K562 (cell line): ENCODE results near the gene HSPB6. TPM values are rescaled to one million over a fixed set of nuclear protein-coding genes. Genes with fewer than 3 reads are reported as not detected.

Source experiments
- BDP1 ChIP-seq: IDR thresholded peaks from 3 replicates; pipeline ENCODE4 v1.6.1; 2011; ENCODE audit not compliant: insufficient read length, insufficient read depth
- EGR1 ChIP-seq: fragments of 450-650 bp; conservative IDR thresholded peaks from 2 replicates; pipeline ENCODE4 v1.6.1; 2017; ENCODE audit warnings: mild to moderate bottlenecking
- ELF4 ChIP-seq: fragments of 450-650 bp; formaldehyde crosslinking; IDR thresholded peaks from 2 replicates; pipeline ENCODE4 v1.4.0; 2022; ENCODE audit warnings: missing genetic modification characterization
- HCFC1 ChIP-seq: IDR thresholded peaks from 2 replicates; pipeline ENCODE4 v1.6.1; 2012; ENCODE audit warnings: low read depth, low read length, improper control_type of control experiment
- HDGF ChIP-seq: fragments of 450-650 bp; IDR thresholded peaks from 2 replicates; pipeline ENCODE4 v1.6.1; 2016
- HMBOX1 ChIP-seq: sonication (generic); IDR thresholded peaks from 2 replicates; pipeline ENCODE4 v1.6.1; 2016
- HNRNPL ChIP-seq: fragments of 200-400 bp; formaldehyde crosslinking; IDR thresholded peaks from 2 replicates; pipeline ENCODE4 v1.6.1; 2017; ENCODE audit warnings: low read depth, mild to moderate bottlenecking, low read length
- ILF3 ChIP-seq: fragments of 450-650 bp; IDR thresholded peaks from 2 replicates; pipeline ENCODE4 v1.6.1; 2018; ENCODE audit warnings: antibody characterized with exemption, mild to moderate bottlenecking, moderate library complexity, borderline replicate concordance
- KLF1 ChIP-seq: fragments of 450-650 bp; IDR thresholded peaks from 2 replicates; pipeline ENCODE4 v1.6.1; 2016; ENCODE audit warnings: missing genetic modification characterization, missing compliant biosample characterization
- LEF1 ChIP-seq: fragments of 450-650 bp; IDR thresholded peaks from 2 replicates; pipeline ENCODE4 v1.6.1; 2016; ENCODE audit warnings: mild to moderate bottlenecking
- MAFG ChIP-seq: fragments of 450-650 bp; conservative IDR thresholded peaks from 2 replicates; pipeline ENCODE4 v1.6.1; 2016; ENCODE audit warnings: missing genetic modification characterization, missing compliant biosample characterization
- MLX ChIP-seq, 2 experiments: fragments of 450-650 bp in 1 of 2; sonication (generic) in 1 of 2; formaldehyde crosslinking; conservative IDR thresholded peaks; 2 replicates each; pipeline versions ENCODE4 v1.4.0 to v1.8.1; 2020 to 2022; ENCODE audit warnings: mild to moderate bottlenecking in 1 of 2, missing genetic modification reagents in 1 of 2
- PATZ1 ChIP-seq: fragments of 250-450 bp; sonication (Bioruptor Pico); IDR thresholded peaks from 2 replicates; pipeline ENCODE4 v1.5.0; 2020; ENCODE audit warnings: mild to moderate bottlenecking, borderline replicate concordance
- POLR3A ChIP-seq: IDR thresholded peaks from 2 replicates; pipeline ENCODE4 v1.6.1; 2011; ENCODE audit warnings: borderline replicate concordance, mild to moderate bottlenecking, moderate library complexity; ENCODE audit not compliant: insufficient read length, insufficient read depth; ENCODE audit errors: extremely low read depth
- RCOR1 ChIP-seq, 2 experiments: IDR thresholded peaks; 2 replicates each; pipeline ENCODE4 v1.6.1; 2012; ENCODE audit warnings: low read depth in 2 of 2, low read length in 2 of 2, borderline replicate concordance in 1 of 2, improper control_type of control experiment in 1 of 2
- SPI1 ChIP-seq: IDR thresholded peaks from 2 replicates; pipeline ENCODE4 v1.6.1; 2011; ENCODE audit warnings: low read depth, low read length, control low read depth, borderline replicate concordance
- SRF ChIP-seq, 2 experiments: fragments of 250-450, 450-650 bp in 1 of 2; sonication (Bioruptor Pico) in 1 of 2; sonication (generic) in 1 of 2; formaldehyde crosslinking; IDR thresholded peaks; 2 replicates each; pipeline versions ENCODE4 v1.5.0 to v1.5.1; 2020 to 2022; ENCODE audit warnings: mild to moderate bottlenecking in 1 of 2, missing genetic modification reagents in 1 of 2
- SUPT5H ChIP-seq: fragments of 450-650 bp; IDR thresholded peaks from 2 replicates; pipeline ENCODE4 v1.6.1; 2016
- TFAM ChIP-seq: fragments of 250-450 bp; sonication (Bioruptor Pico); conservative IDR thresholded peaks from 2 replicates; pipeline ENCODE4 v1.5.0; 2021; ENCODE audit warnings: mild to moderate bottlenecking, moderate library complexity
- ZBTB33 ChIP-seq: sonication (generic); formaldehyde crosslinking; IDR thresholded peaks from 2 replicates; pipeline ENCODE4 v1.8.1; 2023; ENCODE audit warnings: mild to moderate bottlenecking, missing genetic modification reagents
- ZNF121 ChIP-seq: sonication (generic); formaldehyde crosslinking; conservative IDR thresholded peaks from 2 replicates; pipeline ENCODE4 v1.8.0; 2022; ENCODE audit warnings: missing genetic modification reagents
- ZNF212 ChIP-seq: fragments of 450-650 bp; formaldehyde crosslinking; IDR thresholded peaks from 2 replicates; pipeline ENCODE4 v1.4.0; 2020; ENCODE audit warnings: mild to moderate bottlenecking
- ZNF316 ChIP-seq: fragments of 450-650 bp; IDR thresholded peaks from 2 replicates; pipeline ENCODE4 v1.6.1; 2016
- ZNF589 ChIP-seq: fragments of 200-800 bp; sonication (Bioruptor generic); IDR thresholded peaks from 2 replicates; pipeline ENCODE4 v1.6.1; 2016; ENCODE audit warnings: low read depth, missing genetic modification characterization, missing compliant biosample characterization
- polyA plus RNA-seq, 8 experiments: library from polyadenylated mRNA; depleted of rRNA in 4 of 8; stranded (reverse) in 5 of 8; unstranded in 3 of 8; fragments of >200 nt; fragmentation: Nextera tagmentation in 2 of 8; fragmentation: Illumina TruSeq in 1 of 8; extraction: Ambion mirVana in 2 of 8; extraction: Trizol in 1 of 8; gene quantifications; 2 replicates each; pipeline versions ENCODE4 v1.2.1 to v1.2.3, GENCODE V29; 2011 to 2014; ENCODE audit warnings: inconsistent platforms in 1 of 8, missing spikeins in 1 of 8
- total RNA-seq, 7 experiments: library from RNA; depleted of rRNA in 6 of 7; stranded (reverse); fragments of >200 nt in 6 of 7; fragmentation: Illumina TruSeq in 2 of 7; extraction: Trizol in 2 of 7; gene quantifications; 2 replicates each; pipeline versions ENCODE4 v1.2.1 to v1.2.3, GENCODE V29; 2011 to 2021; ENCODE audit warnings: low replicate concordance in 1 of 7

Gene HSPB6
- total and polyA plus RNA-seq, 9 of the 15 experiments (the other 6 are each of a cell fraction or from before 2014, with no cell fraction given) = 0.55 TPM; not detected in 8

- TF ChIP-seq ELF4 (CRISPR knock-in tag) (0 out of 2 replicates have a peak, but pooled peaks have one; percentile 57), SRF (CRISPR knock-in tag; IDR thresholded peaks at IDR 0.05) (peak in 1 of 2 experiments; percentile 44; a peak in 1 of 4 replicates), ZNF121 (CRISPR knock-in tag) (no peak), RCOR1 (IDR thresholded peaks at IDR 0.05; ENCODE audit: borderline replicate concordance in 1 of 2, low read depth in 2 of 2, low read length in 2 of 2) (no peak; a peak in 1 of 4 replicates), HMBOX1 (peak; percentile 87), ZNF212 (no peak), SUPT5H (peak; percentile 77), HNRNPL (no peak), SPI1 (no peak), TFAM (CRISPR knock-in tag) (no peak), ZNF589 (CRISPR knock-in tag) (no peak), HCFC1 (peak; percentile 98), ZBTB33 (no peak), ZNF316 (no peak), BDP1 (no peak), EGR1 (peak; percentile 34; the same call in 1 of the 2 replicates), POLR3A (no peak), MLX (CRISPR knock-in tag; conservative IDR thresholded peaks at IDR 0.05) (no peak), PATZ1 (no peak), HDGF (no peak), ILF3 (no peak), KLF1 (peak; percentile 25; the same call in 1 of the 2 replicates), MAFG (tag) (no peak), LEF1 (no peak)
These were observed 8.5 kb downstream of the HSPB6 start, which contains the start of gene LIN37 (continued) for GRCh38 chr19:35748106-35749020.
